NCI-H1092 treated with DMSO at 0.1 percent for 48 hours (cell line): ENCODE data around the gene KHSRP.
"Not testable (repeated sequence)": the region's sequence is repeated elsewhere in the genome, so short reads cannot be mapped to it uniquely, and the experiment has no call there.

Experiments
- DNase-seq: peaks from one replicate; lab custom pipeline; 2025; lab: John Stamatoyannopoulos, UW

Gene KHSRP

DNA sequence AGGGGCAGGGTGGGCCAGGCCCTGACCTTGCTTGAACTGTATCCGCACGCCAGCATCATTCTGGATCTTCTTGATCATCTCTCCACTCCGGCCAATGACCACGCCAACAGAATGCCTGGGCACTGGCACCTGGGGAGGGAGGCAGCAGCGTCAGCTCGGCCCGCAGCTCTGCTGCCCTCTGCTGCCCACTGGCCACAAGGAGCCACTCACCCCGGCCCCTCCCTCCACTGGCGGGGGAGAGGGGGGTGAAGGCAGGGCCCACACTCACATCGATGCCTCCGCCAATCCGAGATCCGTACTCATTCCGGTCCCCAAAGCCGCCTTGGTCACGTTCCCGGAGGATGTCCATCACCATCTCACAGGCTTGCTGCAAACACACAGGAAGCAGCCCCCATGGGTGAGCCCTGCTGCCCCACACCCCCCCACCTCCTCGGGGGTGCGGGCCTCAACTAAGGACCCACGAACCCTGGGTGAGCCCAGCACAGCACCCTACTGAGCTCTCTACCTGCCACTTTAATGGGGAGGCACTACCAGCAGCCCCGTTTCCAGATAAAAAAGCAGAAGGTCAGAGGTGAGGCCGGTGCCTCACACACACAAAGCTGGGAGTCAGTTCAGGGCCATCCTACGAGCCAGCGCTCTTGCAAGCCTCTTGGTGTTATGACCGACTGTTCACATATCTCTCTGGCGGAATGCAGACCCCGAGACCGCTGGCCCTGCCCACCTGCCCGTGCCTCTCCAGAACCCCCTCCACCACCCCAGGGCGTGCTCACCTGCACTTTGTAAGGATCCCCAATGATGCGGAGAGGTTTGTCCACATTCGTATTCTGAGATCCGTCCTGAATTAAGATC is 6.7 kb downstream of the KHSRP start:
- DNase-seq, result no peak

DNA sequence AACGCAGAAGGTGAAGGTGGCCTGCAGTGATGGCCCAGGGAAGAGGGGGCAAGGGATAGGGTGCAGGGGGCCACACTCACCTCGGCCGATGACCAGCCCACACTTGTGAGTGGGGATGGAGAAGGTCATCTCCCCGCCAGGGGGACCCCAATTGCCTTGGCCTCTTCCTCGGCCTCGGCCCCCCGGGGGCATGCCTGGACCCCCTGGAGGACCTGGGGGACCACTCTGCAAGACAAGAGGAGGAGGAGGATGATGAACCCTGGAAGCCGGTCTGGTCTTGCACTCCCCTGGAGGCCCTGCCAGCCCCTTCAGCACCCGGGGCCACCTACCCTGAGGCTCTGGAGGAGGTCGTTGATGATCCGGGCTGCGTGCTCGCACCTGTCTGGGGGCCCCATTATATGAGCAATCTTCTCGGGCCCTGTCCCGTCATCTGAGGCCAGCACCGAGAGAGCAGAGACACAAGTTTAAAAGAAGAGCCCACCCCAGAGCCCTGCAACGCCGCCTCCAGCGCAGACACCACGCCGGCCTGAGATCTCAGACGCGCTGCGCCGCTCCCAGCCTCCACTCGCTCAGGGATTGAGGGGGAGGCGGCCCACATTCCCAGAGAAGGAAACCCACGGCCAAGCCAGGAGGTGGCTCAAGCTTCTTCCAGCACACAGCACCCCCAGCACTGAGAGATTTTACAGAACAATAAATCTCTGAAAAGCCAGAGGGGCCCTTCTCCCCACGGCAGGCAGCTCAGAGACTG is 7.8 kb downstream of the KHSRP start:
- DNase-seq, result no peak

DNA sequence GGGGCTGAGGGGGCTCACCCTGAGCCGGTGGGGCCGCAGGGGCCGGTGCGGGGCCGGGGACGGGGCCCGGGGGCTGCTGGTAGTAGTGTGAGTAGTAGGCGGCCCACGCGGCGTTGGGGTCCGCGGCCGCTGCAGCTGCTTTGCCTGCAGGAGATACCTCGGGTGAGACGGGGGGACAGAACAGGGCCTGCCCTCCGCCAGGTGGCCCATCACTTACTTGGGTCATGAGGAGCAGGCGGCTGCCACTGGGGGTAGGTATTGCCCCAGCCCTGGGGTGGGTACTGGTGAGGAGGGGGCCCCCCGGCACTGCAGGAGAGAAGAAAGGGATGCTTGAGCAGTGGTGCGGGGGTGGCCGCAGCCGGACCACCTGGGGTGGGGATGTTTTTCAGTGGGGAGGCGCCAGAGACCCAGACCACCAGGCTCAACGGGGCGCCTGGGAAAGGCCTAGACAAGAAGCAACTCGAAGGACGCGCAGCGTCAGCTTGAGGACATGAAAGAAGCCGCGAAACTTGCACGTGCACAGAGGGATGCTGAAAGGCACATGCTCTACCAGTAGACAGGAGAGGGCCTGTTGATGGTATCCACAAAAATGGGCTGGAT is 8.9 kb downstream of the KHSRP start:
- no peak for DNase-seq

DNA sequence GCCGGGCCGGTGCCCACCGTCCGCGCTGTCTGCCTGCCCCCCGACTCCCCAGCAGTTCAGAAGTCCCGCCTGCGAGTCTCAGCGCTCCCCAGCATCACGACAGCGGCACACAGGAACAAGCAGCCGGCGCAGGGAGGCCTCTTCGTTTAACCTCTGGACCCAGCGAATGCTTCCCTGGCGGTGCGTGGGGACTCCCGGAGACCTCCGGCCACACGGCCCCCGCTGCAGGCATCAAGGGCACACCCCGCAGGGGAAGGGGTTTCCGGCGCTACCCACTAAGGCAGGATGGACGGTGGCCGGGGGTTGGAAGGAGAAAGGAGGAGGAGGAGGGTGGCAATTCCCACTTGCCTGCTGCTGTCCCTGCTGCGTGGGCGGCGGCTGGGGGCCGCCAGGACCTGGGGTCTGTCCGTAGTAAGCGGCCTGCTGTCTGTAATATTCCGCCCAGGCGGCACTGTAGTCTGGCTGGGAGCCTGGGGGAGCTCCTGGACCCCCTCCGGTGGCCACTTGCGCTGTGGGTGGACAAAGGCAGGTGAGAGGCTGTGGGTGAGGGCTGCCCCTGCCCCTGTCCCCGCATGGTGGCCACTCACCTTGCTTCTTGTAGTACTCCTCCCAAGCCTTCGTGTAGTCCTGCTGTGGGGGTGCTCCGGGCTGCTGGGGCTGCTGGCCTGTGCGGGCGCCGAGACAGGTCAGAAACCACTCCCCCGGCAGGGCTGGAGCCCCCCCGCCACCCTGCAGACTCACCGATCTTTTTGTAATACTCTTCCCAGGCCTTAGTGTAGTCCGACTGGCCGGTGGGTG is 9.6 kb downstream of the KHSRP start:
- DNase-seq, result no peak

DNA sequence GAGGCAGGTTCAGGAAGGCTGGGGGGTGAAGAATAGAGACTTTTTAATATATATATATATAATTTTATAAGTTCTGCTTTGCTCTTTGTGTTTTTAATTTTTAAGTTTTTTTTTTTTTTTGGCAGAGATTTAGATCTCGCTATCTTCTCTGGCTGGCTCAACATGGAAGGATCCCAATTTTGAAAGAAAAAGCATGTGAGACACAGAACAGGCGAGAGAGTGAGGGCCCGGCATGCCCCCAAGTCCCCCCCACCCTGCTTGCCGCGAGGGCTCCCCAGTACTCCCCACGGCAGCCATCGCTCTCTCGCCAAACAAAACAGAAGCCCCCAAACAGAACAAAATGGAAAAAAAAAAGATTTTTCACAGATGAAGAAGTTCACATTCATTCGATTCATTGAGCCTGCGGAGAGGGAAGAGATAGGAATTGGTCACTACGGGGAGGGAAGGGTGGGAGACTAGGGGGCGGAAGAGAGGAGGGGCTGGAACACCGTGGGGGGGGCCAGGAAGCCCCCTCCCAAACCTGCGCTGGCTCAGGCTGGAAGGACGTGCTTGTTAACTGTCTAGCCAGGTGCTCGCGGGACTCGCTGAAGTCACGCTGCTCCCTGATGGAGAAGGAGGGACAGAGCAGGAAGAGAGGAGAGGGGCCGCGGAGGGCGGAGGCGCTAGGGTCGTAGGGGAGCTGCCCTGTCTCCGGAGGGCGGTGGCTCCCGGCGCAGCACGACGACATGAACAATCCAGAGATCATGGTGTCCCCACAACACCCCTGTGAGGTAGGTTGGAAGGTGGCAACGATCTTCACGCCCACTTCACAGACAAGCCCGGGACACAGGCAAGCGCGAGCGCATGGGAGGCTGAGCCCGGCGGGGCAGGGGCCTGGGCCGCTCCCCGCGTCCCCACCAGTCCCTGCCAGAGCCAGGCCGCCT is 10.6 kb downstream of the KHSRP start:
- no peak for DNase-seq

DNA sequence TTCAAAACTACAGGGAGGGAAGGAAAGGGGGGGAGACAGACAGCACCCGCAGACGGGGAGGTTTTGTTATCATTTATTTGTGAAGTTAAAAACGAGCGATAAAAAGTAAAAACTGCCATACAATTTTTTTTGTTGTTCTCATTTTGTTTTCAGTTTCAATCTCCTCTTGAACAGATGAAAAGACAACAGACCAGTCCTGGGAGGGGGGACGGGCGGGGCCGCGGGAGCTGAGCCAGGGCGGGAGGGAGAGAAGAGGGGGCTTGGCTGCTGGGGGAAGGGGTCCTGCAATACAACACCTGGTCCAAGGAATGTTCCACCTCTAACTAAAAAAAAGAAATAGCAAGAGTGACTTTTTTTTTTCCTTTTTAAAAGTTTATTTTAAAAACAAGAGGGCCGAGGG is 11.3 kb downstream of the KHSRP start:
- DNase-seq, result no peak

DNA sequence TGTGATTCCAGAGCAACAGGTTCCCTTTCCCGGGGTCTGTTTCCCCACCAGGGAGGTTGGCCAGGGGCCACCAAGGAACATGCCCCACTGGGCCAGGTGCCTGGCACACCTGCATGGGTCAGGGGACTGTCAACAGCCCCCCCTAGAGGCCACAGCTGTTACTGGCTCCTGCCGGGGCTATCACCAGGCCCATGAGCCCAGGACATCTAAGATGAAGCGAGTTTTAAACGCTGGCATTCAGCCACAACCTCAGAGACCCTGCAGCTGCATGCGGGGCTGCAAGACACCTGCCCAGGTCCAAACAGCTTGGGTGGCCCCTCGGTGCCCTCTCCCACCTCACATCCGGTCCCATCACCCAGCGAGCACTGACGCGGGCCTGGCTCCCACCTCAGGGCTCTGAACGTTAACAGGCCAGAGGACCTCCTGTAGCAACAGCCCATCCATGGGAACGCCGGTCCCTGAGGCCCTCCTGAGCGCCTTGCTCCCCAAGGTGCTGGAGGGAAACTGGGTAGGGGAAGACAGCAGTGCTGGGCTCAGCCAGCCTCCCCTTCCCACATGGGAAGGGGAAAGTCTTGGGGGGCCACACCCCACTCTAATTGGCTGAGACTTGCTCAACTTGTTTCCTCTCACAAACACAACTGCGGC is 12.0 kb downstream of the KHSRP start:
- peak; percentile 18 for DNase-seq

DNA sequence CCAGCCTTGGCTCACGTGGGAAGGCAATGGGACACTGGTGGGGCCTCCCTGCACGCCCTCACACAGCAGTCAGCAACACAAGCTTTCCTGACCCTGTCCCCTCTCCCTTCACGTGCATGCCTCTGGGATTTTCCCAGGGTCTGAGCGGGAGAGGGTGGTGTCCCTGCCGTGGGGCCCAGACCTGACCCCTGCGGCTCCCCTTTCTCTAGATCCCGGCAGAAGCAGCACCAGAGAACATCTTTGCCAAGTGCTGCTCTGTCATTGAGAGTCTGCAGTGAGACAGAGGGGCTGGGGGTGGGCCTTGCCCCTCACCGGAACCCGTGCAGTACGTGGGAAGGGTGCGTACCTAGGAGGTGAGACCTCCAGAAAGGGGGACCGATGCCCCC is 12.6 kb downstream of the KHSRP start:
- DNase-seq, result no peak

DNA sequence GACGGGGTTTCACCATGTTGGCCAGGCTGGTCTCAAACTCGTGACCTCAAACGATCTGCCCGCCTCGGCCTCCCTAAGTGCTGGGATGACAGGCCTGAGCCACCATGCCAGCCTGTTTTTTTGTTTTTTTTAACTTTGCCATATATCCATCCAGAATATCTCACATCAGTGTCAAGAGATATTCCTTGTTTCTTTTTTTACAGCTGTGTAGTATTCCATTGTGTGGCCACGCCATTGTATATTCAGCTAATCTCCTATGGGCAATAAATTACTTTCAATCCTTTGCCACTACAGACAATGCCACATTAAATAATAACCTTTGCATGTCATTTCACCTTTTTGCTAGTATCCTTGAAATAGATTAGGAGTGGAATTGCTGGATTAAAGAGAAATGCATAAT is 15.3 kb downstream of the KHSRP start:
- DNase-seq, result no peak

DNA sequence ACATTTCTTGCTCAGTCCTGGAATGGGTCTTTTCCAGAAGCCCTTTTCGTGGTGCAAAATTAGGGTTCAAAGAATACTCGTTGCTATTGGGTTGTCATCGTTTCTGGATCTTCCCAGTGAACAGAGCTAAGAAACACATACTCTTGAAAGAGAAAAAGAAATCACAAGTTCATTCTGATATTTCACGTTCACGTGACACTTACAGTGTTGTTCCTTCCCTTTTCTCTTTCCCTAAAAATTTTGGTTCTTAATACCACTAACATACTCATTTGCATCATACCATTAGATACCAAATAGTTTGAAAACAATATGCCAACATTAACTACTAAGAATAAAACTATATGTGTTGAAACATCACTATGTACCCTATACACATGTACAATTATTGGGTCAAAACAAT is 18.2 kb downstream of the KHSRP start:
- DNase-seq, result no peak

DNA sequence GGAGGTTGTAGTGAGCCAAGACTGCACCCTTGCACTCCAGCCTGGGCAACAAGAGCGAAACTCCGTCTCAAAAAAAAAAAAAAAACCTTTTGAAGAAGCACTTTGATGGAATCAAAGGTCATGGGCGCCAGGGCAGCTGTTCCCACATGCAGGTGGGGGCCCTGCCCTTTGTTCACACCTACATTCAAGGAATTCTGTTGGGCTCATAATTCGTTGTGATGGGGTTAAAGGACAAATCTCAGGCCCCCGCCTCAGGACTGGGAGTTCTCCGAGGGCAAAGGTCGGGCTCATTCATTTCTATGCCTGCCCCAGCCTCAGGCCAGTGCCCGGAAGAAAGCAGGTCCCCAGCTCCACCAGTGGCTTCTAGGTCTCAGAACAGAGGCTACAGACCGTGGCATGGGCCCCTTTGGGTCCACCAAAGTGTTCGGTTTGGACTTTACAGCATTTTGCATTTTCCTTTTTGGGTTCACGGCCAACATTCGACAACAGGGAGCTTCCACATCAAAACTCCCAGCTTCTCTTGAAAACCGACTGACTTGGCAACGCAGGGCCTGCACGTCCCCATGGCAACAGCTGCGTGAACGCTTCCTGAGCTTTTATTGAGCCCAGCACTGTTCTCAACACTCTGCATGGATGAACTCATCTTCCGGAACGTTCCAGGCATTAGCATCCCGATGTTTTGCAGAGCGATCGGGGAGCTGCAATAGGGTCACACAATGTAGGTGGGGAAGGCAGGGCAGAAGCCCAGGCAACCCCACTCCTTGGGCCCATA is 21.6 kb downstream of the KHSRP start:
- DNase-seq, result peak; percentile 40

DNA sequence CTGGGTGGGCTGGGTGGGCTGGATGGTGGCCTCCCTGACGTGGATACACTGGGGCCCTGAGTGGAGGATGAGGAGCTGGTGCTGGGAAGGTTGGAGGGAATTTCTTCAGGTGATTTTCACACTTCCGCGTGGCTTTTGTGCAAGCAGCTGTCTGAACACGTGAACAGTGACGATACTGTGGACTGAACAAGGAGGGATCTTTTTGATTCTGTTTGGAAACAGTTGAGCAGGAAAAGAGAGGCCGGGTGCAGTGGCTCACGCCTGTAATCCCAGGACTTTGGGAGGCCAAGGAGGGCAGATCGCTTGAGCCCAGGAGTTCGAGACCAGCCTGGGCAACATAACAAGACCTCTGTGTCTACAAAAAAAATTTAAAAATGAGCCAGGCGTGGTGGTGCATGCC is 22.6 kb downstream of the KHSRP start:
- no peak for DNase-seq

DNA sequence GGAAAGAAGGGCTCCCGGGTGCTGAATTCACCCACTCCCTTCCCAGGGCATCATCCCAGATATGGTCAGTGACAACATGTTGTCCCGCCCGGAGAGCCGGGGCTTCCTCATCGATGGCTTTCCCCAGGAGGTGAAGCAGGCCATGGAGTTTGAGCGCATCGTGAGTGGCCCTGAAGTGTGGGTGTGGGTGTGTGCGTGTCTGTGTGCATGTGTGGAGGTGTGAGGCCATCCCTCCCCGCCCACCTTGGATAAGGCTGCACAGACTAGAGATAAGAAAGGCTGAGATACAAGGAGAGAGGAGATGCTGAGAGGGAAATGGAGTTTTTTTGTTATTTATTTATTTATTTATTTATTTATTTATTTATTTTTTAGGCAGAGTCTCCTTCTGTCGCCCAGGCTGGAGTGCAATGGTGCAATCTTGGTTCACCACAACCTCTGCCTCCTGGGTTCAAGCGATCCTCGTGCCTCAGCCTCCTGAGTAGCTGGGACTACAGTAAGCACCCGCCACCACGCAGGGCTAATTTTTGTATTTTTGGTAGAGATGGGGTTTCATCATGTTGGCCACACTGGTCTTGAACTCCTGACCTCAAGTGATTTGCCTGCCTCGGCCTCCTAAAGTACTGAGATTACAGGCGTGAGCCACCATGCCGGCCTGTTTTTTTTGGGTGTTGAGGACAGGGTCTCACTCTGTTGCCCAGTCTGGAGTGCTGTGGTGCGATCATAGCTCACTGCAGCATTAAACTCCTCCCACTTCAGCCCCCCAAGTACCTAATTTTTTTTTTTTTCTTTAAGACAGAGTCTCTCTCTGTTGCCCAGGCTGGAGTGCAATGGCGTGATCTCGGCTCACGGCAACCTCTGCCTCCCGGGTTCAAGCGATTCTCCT is 24.3 kb downstream of the KHSRP start:
- DNase-seq, result not testable (repeated sequence)

DNA sequence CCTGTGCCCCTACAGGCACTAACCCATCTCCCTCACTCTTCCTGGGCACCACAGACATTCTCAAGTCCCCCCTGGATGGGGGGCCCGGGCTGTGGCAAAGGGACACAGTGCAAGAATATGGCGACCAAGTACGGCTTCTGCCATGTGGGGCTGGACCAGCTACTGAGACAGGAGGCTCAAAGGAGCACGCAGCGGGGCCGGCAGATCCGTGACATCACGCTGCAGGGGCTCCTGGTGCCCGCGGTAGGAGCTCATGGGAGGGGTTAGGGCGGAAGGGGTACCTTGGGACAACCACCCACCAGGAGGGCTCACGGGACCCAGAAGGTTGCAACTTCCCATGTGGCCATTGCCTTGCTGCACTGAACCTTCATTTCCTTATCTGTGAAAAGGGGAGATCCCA is 28.3 kb downstream of the KHSRP start:
- DNase-seq, result no peak

DNA sequence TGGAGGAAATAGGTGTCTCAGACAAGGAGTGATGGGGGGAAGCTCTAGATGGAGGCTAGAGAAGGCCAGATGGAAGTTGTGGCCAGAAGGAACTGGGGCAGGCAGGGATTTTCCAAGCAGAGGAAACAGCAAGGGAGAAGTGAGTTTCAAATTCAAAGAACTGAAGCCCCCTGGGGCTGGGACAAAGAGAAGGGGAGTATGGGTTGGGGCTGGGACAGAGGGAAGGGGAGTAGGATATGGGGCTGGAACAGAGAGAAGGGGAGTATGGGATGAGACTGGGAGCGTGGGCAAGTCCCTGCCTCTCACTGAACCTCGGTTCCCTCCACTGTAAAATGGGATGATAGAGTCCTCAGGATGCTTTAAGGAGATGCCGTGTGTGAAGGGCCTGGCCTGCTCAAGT is 29.8 kb downstream of the KHSRP start:
- DNase-seq, result no peak

DNA sequence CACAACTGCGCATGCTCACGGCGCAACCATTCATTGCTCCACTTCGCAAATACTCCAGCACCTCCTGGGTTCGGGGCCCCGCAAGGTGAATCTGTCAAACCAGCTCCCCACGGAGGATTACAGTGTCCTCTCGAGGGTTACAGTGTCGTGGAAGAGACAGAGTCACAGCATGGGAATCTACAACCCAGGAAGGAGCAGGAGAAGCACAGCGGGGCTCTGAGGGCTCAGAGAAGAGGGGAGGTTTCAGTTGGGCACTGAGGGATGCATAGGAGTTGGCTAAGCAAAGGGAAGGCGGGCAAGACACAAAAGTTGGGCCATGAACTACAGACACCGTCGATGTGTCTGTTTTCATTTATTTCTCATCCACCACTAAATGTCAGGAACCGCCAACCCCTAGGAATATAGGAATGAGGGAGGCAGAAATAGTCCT is 30.6 kb downstream of the KHSRP start:
- no peak for DNase-seq

DNA sequence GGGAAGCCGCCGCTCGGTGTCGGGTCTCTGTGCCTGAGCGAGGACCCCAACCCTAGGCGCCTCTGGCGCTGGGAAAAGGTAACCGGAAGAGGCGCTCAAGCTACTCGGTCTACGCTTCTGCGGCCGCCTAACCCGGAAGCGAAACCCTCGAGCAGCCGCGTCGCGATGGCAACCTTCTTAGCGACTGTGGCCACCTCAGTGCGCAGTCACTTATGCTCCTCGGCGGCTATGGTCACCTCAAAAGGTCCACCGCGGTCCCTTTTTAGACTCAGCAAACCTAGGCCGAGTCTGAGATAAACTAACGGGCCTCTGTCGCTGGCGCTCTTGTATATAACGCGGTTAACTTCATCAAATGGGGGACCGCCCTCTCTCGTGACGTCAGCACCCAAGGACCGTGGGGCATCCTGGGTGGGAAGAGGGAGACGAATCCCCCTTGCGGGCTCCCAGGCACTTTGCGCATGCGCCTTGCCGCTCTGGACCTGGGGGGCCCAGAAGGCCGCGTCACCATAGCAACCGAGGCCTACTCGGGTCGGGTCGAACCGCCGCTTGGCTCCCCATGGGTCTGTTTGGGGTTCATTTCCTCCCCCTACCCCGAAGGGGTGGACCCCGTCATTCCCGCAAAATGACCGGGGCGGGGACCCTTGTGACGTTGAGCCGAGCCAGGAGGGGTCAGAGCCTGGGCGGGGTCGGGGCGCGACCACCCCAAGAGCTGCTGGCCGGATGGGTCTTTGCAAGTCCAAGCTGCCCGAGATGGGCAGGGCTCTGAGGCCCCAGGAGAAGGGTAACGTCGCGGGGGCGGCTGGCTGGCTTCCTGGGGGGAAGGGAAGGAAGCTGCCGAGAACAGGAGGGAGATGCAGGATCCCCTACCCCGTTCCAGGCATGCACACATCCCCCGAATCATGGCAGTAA is 31.3 kb downstream of the KHSRP start, which contains the start of gene GTF2F1:
Gene GTF2F1 (minus strand): TSS at position 91 of the 909 bp plus-strand sequence. CDS start 169 bp downstream, outside the sequence.
- DNase-seq, result peak; percentile 97
